ENCODE results near the gene PPP4C.

The PPP4C gene

DNA sequence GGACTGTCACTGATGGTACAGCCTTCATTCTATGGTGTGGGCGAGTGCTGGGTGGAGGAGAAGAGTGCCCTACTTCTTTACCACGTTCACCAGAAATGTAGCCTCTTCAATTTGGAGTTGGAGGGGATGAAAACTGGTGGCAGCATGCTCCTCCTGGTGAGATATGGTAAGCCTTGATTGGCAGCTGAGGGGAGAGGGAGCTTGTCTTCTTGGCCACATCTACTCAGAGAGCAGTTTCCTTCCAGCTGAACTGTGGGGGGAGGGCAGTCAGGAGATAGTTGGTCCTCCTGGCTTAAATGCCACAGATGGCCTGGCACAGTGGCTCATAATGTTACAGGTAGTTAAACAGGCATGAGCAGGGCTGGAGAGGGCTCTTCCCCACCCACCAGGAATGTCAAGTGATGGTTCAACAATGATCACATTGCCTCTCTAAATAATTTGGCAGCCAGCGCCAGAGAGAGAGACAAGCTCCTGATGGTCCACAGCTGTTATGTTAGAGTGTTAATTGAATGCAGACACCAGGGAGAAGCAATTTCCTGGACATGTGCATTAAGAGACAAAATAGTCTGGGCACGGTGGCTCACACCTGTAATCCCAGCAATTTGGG, 56.2 kb downstream of the PPP4C start:
- peak; percentile 70 for DNase-seq

DNA sequence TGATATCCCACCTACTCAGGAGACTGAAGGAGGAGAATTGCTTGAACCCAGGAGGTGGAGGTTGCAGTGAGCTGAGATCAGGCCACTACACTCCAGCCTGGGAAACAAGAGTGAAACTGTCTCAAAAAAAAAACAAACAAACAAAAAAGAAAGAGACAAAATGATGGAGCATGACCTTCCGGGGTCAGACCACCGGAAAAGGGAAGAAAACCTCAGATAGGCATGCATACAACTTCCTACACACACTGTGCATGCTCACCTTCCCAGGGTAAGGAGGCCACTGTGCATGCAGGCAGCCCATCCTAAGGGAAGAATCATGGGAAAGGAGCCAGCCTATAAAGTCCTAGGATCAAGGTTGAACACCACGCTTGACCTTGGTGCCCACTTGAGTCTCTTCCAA, 56.8 kb downstream of the PPP4C start:
- no peak for DNase-seq
